Measurements from ENCODE around the gene LCE1B.

LCE1B gene

GRCh38 chr1:152827173-152827572, 15.4 kb downstream of the LCE1B start, which contains the start of gene LCE1A:
Gene LCE1A, plus strand, starts transcription at chr1:152827473. Its CDS starts 0 bp downstream, at chr1:152827473.
- TF ChIP-seq TCF12 (IDR thresholded peaks at IDR 0.05; ENCODE audit: low read depth) (no peak), REST (IDR thresholded peaks at IDR 0.05; ENCODE audit: low read depth) (no peak), MAX (IDR thresholded peaks at IDR 0.05) (no peak), ZBTB7A (IDR thresholded peaks at IDR 0.05; ENCODE audit: low read depth) (no peak), EGR1 (IDR thresholded peaks at IDR 0.05) (no peak), FOXM1 (IDR thresholded peaks at IDR 0.05; ENCODE audit: borderline replicate concordance, low read depth) (no peak), TEAD4 (IDR thresholded peaks at IDR 0.05) (no peak), RAD21 (IDR thresholded peaks at IDR 0.05; ENCODE audit: low read depth) (no peak), NFIC (IDR thresholded peaks at IDR 0.05) (no peak), TAF1 (IDR thresholded peaks at IDR 0.05; ENCODE audit: low read depth) (no peak), YY1 (IDR thresholded peaks at IDR 0.05; ENCODE audit: low read depth) (no peak), EP300 (IDR thresholded peaks at IDR 0.05; ENCODE audit: borderline replicate concordance) (no peak), CREB1 (IDR thresholded peaks at IDR 0.05; ENCODE audit: low read depth) (no peak), CEBPB (IDR thresholded peaks at IDR 0.05) (no peak)
- TF ChIP-seq, protein P1, sequence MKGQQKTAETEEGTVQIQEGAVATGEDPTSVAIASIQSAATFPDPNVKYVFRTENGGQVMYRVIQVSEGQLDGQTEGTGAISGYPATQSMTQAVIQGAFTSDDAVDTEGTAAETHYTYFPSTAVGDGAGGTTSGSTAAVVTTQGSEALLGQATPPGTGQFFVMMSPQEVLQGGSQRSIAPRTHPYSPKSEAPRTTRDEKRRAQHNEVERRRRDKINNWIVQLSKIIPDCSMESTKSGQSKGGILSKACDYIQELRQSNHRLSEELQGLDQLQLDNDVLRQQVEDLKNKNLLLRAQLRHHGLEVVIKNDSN (IDR thresholded peaks at IDR 0.05), result no peak

DNA sequence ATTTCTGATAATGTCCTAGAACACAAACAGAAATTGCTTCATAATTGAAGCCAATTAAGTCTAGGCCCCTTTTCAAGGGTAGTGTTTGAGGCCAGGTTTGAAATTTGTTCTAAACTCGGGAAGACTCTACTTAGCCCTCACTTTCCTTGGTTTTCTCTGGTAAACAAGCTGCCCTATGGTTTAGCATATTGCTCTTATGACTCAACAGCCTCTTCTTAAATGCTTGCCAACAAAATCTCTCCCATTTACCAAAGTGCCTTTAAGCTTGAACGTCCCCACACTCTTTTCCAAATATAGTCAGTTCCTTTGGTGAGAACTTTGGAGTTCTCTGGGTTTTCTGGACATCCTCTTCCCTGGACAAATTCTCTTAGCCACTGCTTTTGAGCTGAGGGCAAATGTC, 25.1 kb downstream of the LCE1B start:
- TF ChIP-seq FOXM1 (IDR thresholded peaks at IDR 0.05; ENCODE audit: borderline replicate concordance, low read depth) (no peak), ZBTB7A (IDR thresholded peaks at IDR 0.05; ENCODE audit: low read depth) (no peak), CREB1 (IDR thresholded peaks at IDR 0.05; ENCODE audit: low read depth) (no peak), RAD21 (IDR thresholded peaks at IDR 0.05; ENCODE audit: low read depth) (no peak), YY1 (IDR thresholded peaks at IDR 0.05; ENCODE audit: low read depth) (no peak), TEAD4 (IDR thresholded peaks at IDR 0.05) (no peak), MAX (IDR thresholded peaks at IDR 0.05) (no peak), EGR1 (IDR thresholded peaks at IDR 0.05) (no peak), REST (IDR thresholded peaks at IDR 0.05; ENCODE audit: low read depth) (no peak), EP300 (IDR thresholded peaks at IDR 0.05; ENCODE audit: borderline replicate concordance) (no peak), TAF1 (IDR thresholded peaks at IDR 0.05; ENCODE audit: low read depth) (no peak), CEBPB (IDR thresholded peaks at IDR 0.05) (no peak), NFIC (IDR thresholded peaks at IDR 0.05) (no peak)
- TF ChIP-seq, protein P1 (IDR thresholded peaks at IDR 0.05), result no peak

DNA sequence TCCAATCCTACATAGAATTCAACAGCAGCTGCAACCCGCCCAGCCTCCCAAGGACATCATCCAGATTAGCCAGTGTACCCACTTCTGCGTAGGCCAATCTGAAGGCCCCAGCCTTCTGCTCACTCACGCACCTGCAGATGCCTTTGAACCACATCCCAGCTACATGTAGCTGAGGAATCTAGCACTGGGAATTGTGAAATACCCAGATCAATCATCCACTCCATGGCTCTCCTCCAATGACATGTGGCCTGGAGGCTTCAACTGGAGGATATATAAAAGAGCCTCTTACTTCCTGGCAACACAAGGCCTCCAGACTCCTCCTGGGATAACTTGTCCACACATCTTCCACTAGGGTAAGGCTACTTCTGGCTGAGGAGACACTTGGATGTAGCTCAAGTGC, 30.8 kb downstream of the LCE1B start, which contains the start of gene LCE6A:
Gene LCE6A (plus strand): TSS at position 301 of the 400 bp plus-strand sequence. CDS start 665 bp downstream, outside the sequence.
- TF ChIP-seq, protein P1 (IDR thresholded peaks at IDR 0.05), result no peak
- no peak for TF ChIP-seq REST (IDR thresholded peaks at IDR 0.05; ENCODE audit: low read depth)
- TF ChIP-seq TEAD4 (IDR thresholded peaks at IDR 0.05), result no peak
- no peak for TF ChIP-seq FOXM1 (IDR thresholded peaks at IDR 0.05; ENCODE audit: borderline replicate concordance, low read depth)
- no peak for TF ChIP-seq NFIC (IDR thresholded peaks at IDR 0.05)
- no peak for TF ChIP-seq TAF1 (IDR thresholded peaks at IDR 0.05; ENCODE audit: low read depth)
- TF ChIP-seq MAX (IDR thresholded peaks at IDR 0.05), result no peak
- TF ChIP-seq CREB1 (IDR thresholded peaks at IDR 0.05; ENCODE audit: low read depth), result no peak
- no peak for TF ChIP-seq EP300 (IDR thresholded peaks at IDR 0.05; ENCODE audit: borderline replicate concordance)
- TF ChIP-seq ZBTB7A (IDR thresholded peaks at IDR 0.05; ENCODE audit: low read depth), result no peak
- TF ChIP-seq EGR1 (IDR thresholded peaks at IDR 0.05), result no peak
- TF ChIP-seq CEBPB (IDR thresholded peaks at IDR 0.05), result no peak
- TF ChIP-seq TCF12 (IDR thresholded peaks at IDR 0.05; ENCODE audit: low read depth), result no peak
- no peak for TF ChIP-seq YY1 (IDR thresholded peaks at IDR 0.05; ENCODE audit: low read depth)
